ENCODE data around the gene HES4.
"Not testable (repeated sequence)": the region's sequence is repeated elsewhere in the genome, so short reads cannot be mapped to it uniquely, and the experiment has no call there.

The HES4 gene

GRCh38 chr1:995665-996633, 3.9 kb downstream of the HES4 start:
- H3K4me1 ChIP-seq (ENCODE audit: control insufficient read depth in 2 of 2, insufficient read depth in 1 of 2, low read depth in 1 of 2, low read length in 2 of 2) = peaks cover 15 to 19% of the 10 kb centered on the region in 2 donors
- H3K4me3 ChIP-seq (ENCODE audit: low read length in 2 of 2) = no peak overlapping the region
- no peak overlapping the region for H2AK5ac ChIP-seq (ENCODE audit: low read depth, low read length)
- peak overlapping the region; percentile 31 for H3K14ac ChIP-seq (ENCODE audit: low read length)
- H4K8ac ChIP-seq (ENCODE audit: low read depth, low read length) = no peak overlapping the region
- peaks cover 22% of the 10 kb centered on the region for H3K79me1 ChIP-seq (ENCODE audit: low read depth, low read length)
- H3K9me3 ChIP-seq (replicated peaks in 1 of 2; ENCODE audit: control insufficient read depth in 2 of 2, insufficient read depth in 1 of 2, low read depth in 1 of 2, low read length in 2 of 2) = peaks cover 8 to 10% of the 10 kb centered on the region in 2 donors
- no peak overlapping the region for H2BK15ac ChIP-seq (ENCODE audit: low read length)
- H3K9ac ChIP-seq (ENCODE audit: low read depth, low read length, poor library complexity) = no peak overlapping the region
- no peak overlapping the region for H2BK5ac ChIP-seq (ENCODE audit: low read length)
- no peak overlapping the region for H3K4ac ChIP-seq (ENCODE audit: low read length)
- H3K27me3 ChIP-seq (ENCODE audit: control insufficient read depth in 3 of 3, insufficient read depth in 3 of 3, low read depth in 1 of 3, low read length in 3 of 3) = peaks cover 0 to 9% (median 0%) of the 10 kb centered on the region in 3 experiments
- no peak overlapping the region for H3K23ac ChIP-seq (ENCODE audit: low read depth, low read length, poor library complexity)
- H2BK120ac ChIP-seq (ENCODE audit: low read depth, low read length) = no peak overlapping the region
- peaks cover 0 to 5% of the 10 kb centered on the region in 2 donors for H3K36me3 ChIP-seq (replicated peaks in 1 of 2; ENCODE audit: control insufficient read depth in 2 of 2, insufficient read depth in 2 of 2, low read length in 2 of 2)
- no peak for DNase-seq (ENCODE audit: low spot score)
- H4K91ac ChIP-seq (ENCODE audit: low read depth, low read length, poor library complexity) = no peak overlapping the region
- no peak overlapping the region for H2BK12ac ChIP-seq (ENCODE audit: low read length)
- peak overlapping the region; percentile 64 for H3K18ac ChIP-seq (ENCODE audit: low read length)
- WGBS, 2 donors (ENCODE audit: extremely low coverage in 2 of 2, insufficient read length in 2 of 2, insufficient replicate concordance in 1 of 2) = no CpG with 5 or more reads among the region's 30 CpGs
- no peak overlapping the region for H2AFZ ChIP-seq (ENCODE audit: low read length)
- H3K4me2 ChIP-seq (ENCODE audit: insufficient read depth, low read length, poor library complexity, severe bottlenecking) = no peak overlapping the region
- H3K27ac ChIP-seq (replicated peaks; ENCODE audit: low read length) = peak overlapping the region; percentile 27

DNA sequence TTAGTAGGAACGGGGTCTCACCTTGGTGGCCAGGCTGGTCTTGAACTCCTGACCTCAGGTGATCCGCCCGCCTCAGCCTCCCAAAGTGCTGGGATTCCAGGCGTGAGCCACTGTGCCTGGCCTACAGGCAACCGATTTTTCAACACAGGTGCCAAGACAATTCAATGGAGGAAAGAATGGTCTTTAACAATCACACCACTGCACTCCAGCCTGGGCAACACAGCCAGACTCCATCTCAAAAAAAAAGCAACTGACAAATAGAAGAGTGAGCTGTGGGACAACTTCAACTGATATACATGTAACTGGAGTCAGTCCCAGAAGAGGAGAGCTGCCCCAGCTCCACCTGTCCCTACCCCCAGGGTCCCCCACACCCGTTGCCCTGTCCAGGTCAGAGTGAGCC, 5.4 kb downstream of the HES4 start:
- H3K14ac ChIP-seq (ENCODE audit: low read length); H3K18ac ChIP-seq (ENCODE audit: low read length); DNase-seq (ENCODE audit: low spot score); H4K91ac ChIP-seq (ENCODE audit: low read depth, low read length, poor library complexity); H2BK5ac ChIP-seq (ENCODE audit: low read length); H3K27me3 ChIP-seq (ENCODE audit: control insufficient read depth in 3 of 3, insufficient read depth in 3 of 3, low read depth in 1 of 3, low read length in 3 of 3); H4K8ac ChIP-seq (ENCODE audit: low read depth, low read length); H3K4me3 ChIP-seq (ENCODE audit: low read length in 2 of 2); H3K36me3 ChIP-seq (replicated peaks in 1 of 2; ENCODE audit: control insufficient read depth in 2 of 2, insufficient read depth in 2 of 2, low read length in 2 of 2); H2BK12ac ChIP-seq (ENCODE audit: low read length); H3K27ac ChIP-seq (replicated peaks; ENCODE audit: low read length); H2BK120ac ChIP-seq (ENCODE audit: low read depth, low read length); H3K4ac ChIP-seq (ENCODE audit: low read length); H3K4me2 ChIP-seq (ENCODE audit: insufficient read depth, low read length, poor library complexity, severe bottlenecking); H2AK5ac ChIP-seq (ENCODE audit: low read depth, low read length); H3K9me3 ChIP-seq (replicated peaks in 1 of 2; ENCODE audit: control insufficient read depth in 2 of 2, insufficient read depth in 1 of 2, low read depth in 1 of 2, low read length in 2 of 2); H2AFZ ChIP-seq (ENCODE audit: low read length); H3K23ac ChIP-seq (ENCODE audit: low read depth, low read length, poor library complexity); H2BK15ac ChIP-seq (ENCODE audit: low read length); H3K9ac ChIP-seq (ENCODE audit: low read depth, low read length, poor library complexity): not testable (repeated sequence)
- Histone ChIP-seq H3K4me1 (ENCODE audit: control insufficient read depth in 2 of 2, insufficient read depth in 1 of 2, low read depth in 1 of 2, low read length in 2 of 2) (peaks cover 13 to 19% of the 10 kb centered on the region in 2 donors), H3K79me1 (ENCODE audit: low read depth, low read length) (peaks cover 18% of the 10 kb centered on the region)
- no CpG with 5 or more reads among the region's 6 CpGs for WGBS, 2 donors (ENCODE audit: extremely low coverage in 2 of 2, insufficient read length in 2 of 2, insufficient replicate concordance in 1 of 2)

- Histone ChIP-seq H3K36me3 (replicated peaks in 1 of 2; ENCODE audit: control insufficient read depth in 2 of 2, insufficient read depth in 2 of 2, low read length in 2 of 2) (peaks cover 0 to 5% of the 10 kb centered on the region in 2 donors), H4K8ac (ENCODE audit: low read depth, low read length) (no peak overlapping the region), H3K14ac (ENCODE audit: low read length) (no peak overlapping the region), H4K91ac (ENCODE audit: low read depth, low read length, poor library complexity) (no peak overlapping the region), H3K9me3 (replicated peaks in 1 of 2; ENCODE audit: control insufficient read depth in 2 of 2, insufficient read depth in 1 of 2, low read depth in 1 of 2, low read length in 2 of 2) (peaks cover 8 to 14% of the 10 kb centered on the region in 2 donors), H3K18ac (ENCODE audit: low read length) (no peak overlapping the region), H3K23ac (ENCODE audit: low read depth, low read length, poor library complexity) (no peak overlapping the region), H2BK15ac (ENCODE audit: low read length) (no peak overlapping the region), H3K27ac (replicated peaks; ENCODE audit: low read length) (no peak overlapping the region), H2BK12ac (ENCODE audit: low read length) (no peak overlapping the region), H2BK5ac (ENCODE audit: low read length) (no peak overlapping the region), H2BK120ac (ENCODE audit: low read depth, low read length) (no peak overlapping the region), H3K79me1 (ENCODE audit: low read depth, low read length) (peaks cover 12% of the 10 kb centered on the region), H3K9ac (ENCODE audit: low read depth, low read length, poor library complexity) (no peak overlapping the region), H3K4me1 (ENCODE audit: control insufficient read depth in 2 of 2, insufficient read depth in 1 of 2, low read depth in 1 of 2, low read length in 2 of 2) (peaks cover 13 to 19% of the 10 kb centered on the region in 2 donors), H3K4me2 (ENCODE audit: insufficient read depth, low read length, poor library complexity, severe bottlenecking) (no peak overlapping the region), H3K4me3 (ENCODE audit: low read length in 2 of 2) (no peak overlapping the region), H3K27me3 (ENCODE audit: control insufficient read depth in 3 of 3, insufficient read depth in 3 of 3, low read depth in 1 of 3, low read length in 3 of 3) (peaks cover 0 to 9% (median 0%) of the 10 kb centered on the region in 3 experiments), H2AFZ (ENCODE audit: low read length) (no peak overlapping the region), H3K4ac (ENCODE audit: low read length) (no peak overlapping the region), H2AK5ac (ENCODE audit: low read depth, low read length) (no peak overlapping the region)
- no peak for DNase-seq (ENCODE audit: low spot score)
- no CpG with 5 or more reads among the region's 15 CpGs for WGBS, 2 donors (ENCODE audit: extremely low coverage in 2 of 2, insufficient read length in 2 of 2, insufficient replicate concordance in 1 of 2)
Observed at GRCh38 chr1:993379-993995, 6.4 kb downstream of the HES4 start.

DNA sequence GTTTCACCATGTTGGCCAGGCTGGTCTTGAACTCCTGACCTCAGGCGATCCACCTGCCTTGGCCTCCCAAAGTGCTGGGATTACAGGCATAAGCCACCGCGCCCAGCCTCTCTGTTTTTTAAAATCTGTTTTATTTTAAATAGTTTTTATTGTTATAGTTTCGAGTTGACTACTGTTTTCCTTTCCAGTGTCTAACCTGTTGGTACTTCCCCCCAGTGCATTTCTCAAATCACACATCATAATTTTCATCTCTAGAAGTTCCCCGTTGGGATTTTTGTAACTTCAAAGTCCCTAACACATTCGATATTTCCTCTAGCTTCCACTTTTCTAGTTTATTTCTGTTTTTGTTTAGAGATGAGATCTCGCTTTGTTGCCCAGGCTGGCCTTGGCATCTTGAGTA, 7.5 kb downstream of the HES4 start:
- no CpG with 5 or more reads among the region's 7 CpGs for WGBS, 2 donors (ENCODE audit: extremely low coverage in 2 of 2, insufficient read length in 2 of 2, insufficient replicate concordance in 1 of 2)
- H2AK5ac ChIP-seq (ENCODE audit: low read depth, low read length) = no peak overlapping the region

More for the DNA sequence above, 7.5 kb downstream of the HES4 start:
- no peak overlapping the region for H3K4me3 ChIP-seq (ENCODE audit: low read length in 2 of 2)
- H3K4me1 ChIP-seq (ENCODE audit: control insufficient read depth in 2 of 2, insufficient read depth in 1 of 2, low read depth in 1 of 2, low read length in 2 of 2) = peaks cover 8 to 9% of the 10 kb centered on the region in 2 donors
- H3K27ac ChIP-seq (replicated peaks; ENCODE audit: low read length) = no peak overlapping the region
- no peak overlapping the region for H3K14ac ChIP-seq (ENCODE audit: low read length)
- H3K27me3 ChIP-seq (ENCODE audit: control insufficient read depth in 3 of 3, insufficient read depth in 3 of 3, low read depth in 1 of 3, low read length in 3 of 3) = peaks cover 0 to under 1% (median 0%) of the 10 kb centered on the region in 3 experiments
- peaks cover 3% of the 10 kb centered on the region for H3K79me1 ChIP-seq (ENCODE audit: low read depth, low read length)
- H3K23ac ChIP-seq (ENCODE audit: low read depth, low read length, poor library complexity) = no peak overlapping the region
- H3K18ac ChIP-seq (ENCODE audit: low read length) = no peak overlapping the region
- no peak overlapping the region for H2BK5ac ChIP-seq (ENCODE audit: low read length)
- no peak overlapping the region for H2BK120ac ChIP-seq (ENCODE audit: low read depth, low read length)
- H3K4ac ChIP-seq (ENCODE audit: low read length) = no peak overlapping the region
- no peak overlapping the region for H3K4me2 ChIP-seq (ENCODE audit: insufficient read depth, low read length, poor library complexity, severe bottlenecking)
- no peak overlapping the region for H2BK15ac ChIP-seq (ENCODE audit: low read length)
- H3K9me3 ChIP-seq (replicated peaks in 1 of 2; ENCODE audit: control insufficient read depth in 2 of 2, insufficient read depth in 1 of 2, low read depth in 1 of 2, low read length in 2 of 2) = peaks cover 8 to 14% of the 10 kb centered on the region in 2 donors
- no peaks in the 10 kb centered on the region for H3K36me3 ChIP-seq (replicated peaks in 1 of 2; ENCODE audit: control insufficient read depth in 2 of 2, insufficient read depth in 2 of 2, low read length in 2 of 2)
- H4K91ac ChIP-seq (ENCODE audit: low read depth, low read length, poor library complexity) = no peak overlapping the region
- no peak overlapping the region for H2BK12ac ChIP-seq (ENCODE audit: low read length)
- no peak for DNase-seq (ENCODE audit: low spot score)
- H4K8ac ChIP-seq (ENCODE audit: low read depth, low read length) = no peak overlapping the region
- no peak overlapping the region for H3K9ac ChIP-seq (ENCODE audit: low read depth, low read length, poor library complexity)
- H2AFZ ChIP-seq (ENCODE audit: low read length) = no peak overlapping the region

All from neuronal stem cell (in vitro differentiated cells).